Neural progenitor cell (in vitro differentiated cells): ENCODE data around the gene MFSD12. TPM values are rescaled to one million over a fixed set of nuclear protein-coding genes. Genes with fewer than 3 reads are reported as not detected.

ENCODE experiments used
- DNase-seq: peaks from one replicate; pipeline ENCODE4 v3.0.0-alpha.2; 2016; ENCODE audit warnings: low spot score
- H2AFZ ChIP-seq: fragments of 200-600 bp; sonication (generic); replicated peaks from 2 replicates; pipeline ENCODE4 v1.6.1; 2016; ENCODE audit warnings: antibody characterized with exemption
- H3F3A ChIP-seq: fragments of 200-600 bp; sonication (generic); 2 replicates; pipeline ENCODE4 v1.6.1; 2016; ENCODE audit warnings: antibody characterized with exemption, low read depth
- H3K27ac ChIP-seq: fragments of 200-600 bp; sonication (generic); 2 replicates; pipeline ENCODE4 v1.5.1; 2016; ENCODE audit warnings: mild to moderate bottlenecking
- H3K27me3 ChIP-seq: fragments of 200-600 bp; sonication (generic); 2 replicates; pipeline ENCODE4 v1.6.1; 2016; ENCODE audit warnings: mild to moderate bottlenecking, moderate library complexity
- H3K36me3 ChIP-seq: fragments of 200-600 bp; sonication (generic); 2 replicates; pipeline ENCODE4 v1.5.1; 2016
- H3K4me1 ChIP-seq: fragments of 200-600 bp; sonication (generic); 2 replicates; pipeline ENCODE4 v1.6.1; 2016; ENCODE audit warnings: mixed run types
- H3K4me2 ChIP-seq: fragments of 200-600 bp; sonication (generic); 2 replicates; pipeline ENCODE4 v1.6.1; 2016
- H3K4me3 ChIP-seq: fragments of 200-600 bp; sonication (generic); 2 replicates; pipeline ENCODE4 v1.5.1; 2016
- H3K79me2 ChIP-seq: fragments of 200-600 bp; sonication (generic); 2 replicates; pipeline ENCODE4 v1.6.1; 2016; ENCODE audit warnings: low read depth
- H3K9ac ChIP-seq: fragments of 200-600 bp; sonication (generic); 2 replicates; pipeline ENCODE4 v1.6.1; 2016
- H3K9me3 ChIP-seq: fragments of 200-600 bp; sonication (generic); 2 replicates; pipeline ENCODE4 v1.5.1; 2016; ENCODE audit warnings: low read depth
- H4K20me1 ChIP-seq: fragments of 200-600 bp; sonication (generic); 2 replicates; pipeline ENCODE4 v1.6.1; 2016; ENCODE audit warnings: low read depth
- H3K27ac Mint-ChIP-seq: 3 replicates; pipeline ENCODE4 v1.8.0; 2021; ENCODE audit warnings: mixed read lengths
- H3K27me3 Mint-ChIP-seq: 2 replicates; pipeline ENCODE4 v1.8.0; 2022; ENCODE audit warnings: low read depth, mild to moderate bottlenecking, inconsistent platforms, moderate library complexity, mixed read lengths; ENCODE audit not compliant: insufficient read depth
- H3K36me3 Mint-ChIP-seq: 3 replicates; pipeline ENCODE4 v1.8.0; 2021; ENCODE audit warnings: mixed read lengths
- H3K4me1 Mint-ChIP-seq: 3 replicates; pipeline ENCODE4 v1.8.0; 2021; ENCODE audit warnings: mixed read lengths
- H3K4me3 Mint-ChIP-seq: 3 replicates; pipeline ENCODE4 v1.8.0; 2021; ENCODE audit warnings: mild to moderate bottlenecking, moderate library complexity, mixed read lengths
- H3K9me3 Mint-ChIP-seq: 3 replicates; pipeline ENCODE4 v1.8.0; 2020; ENCODE audit warnings: mixed read lengths
- CTCF ChIP-seq: fragments of 200-600 bp; sonication (generic); IDR thresholded peaks from 2 replicates; pipeline ENCODE4 v1.5.1; 2017; ENCODE audit warnings: antibody characterized with exemption, mild to moderate bottlenecking
- EZH2 ChIP-seq: fragments of 200-600 bp; sonication (generic); IDR thresholded peaks from 2 replicates; pipeline ENCODE4 v1.6.1; 2017; ENCODE audit warnings: antibody characterized with exemption, mild to moderate bottlenecking, moderate library complexity
- EZH2phosphoT487 ChIP-seq: fragments of 200-600 bp; sonication (generic); IDR thresholded peaks from 2 replicates; pipeline ENCODE4 v1.6.1; 2017; ENCODE audit warnings: antibody characterized with exemption
- total RNA-seq: library from RNA; depleted of rRNA; stranded (reverse); fragments of >200 nt; gene quantifications from 2 replicates; pipeline ENCODE4 v1.2.3, GENCODE V29; 2015; ENCODE audit warnings: low replicate concordance

The MFSD12 gene
- total RNA-seq: 34.1 and 47.6 TPM in 2 replicates

GRCh38 chr19:3557461-3558248 is at the start of gene MFSD12:
Gene MFSD12 (minus strand): TSS chr19:3557586. CDS start chr19:3557403, 183 bp downstream.
- Histone ChIP-seq H2AFZ (peak within 1 kb of the TSS; percentile 84), H3K27ac (no peak within 1 kb of the TSS), H3K4me2 (peak within 1 kb of the TSS; percentile 86), H4K20me1 (peaks cover 27% of the 10 kb centered on the region), H3K36me3 (no peaks in the 10 kb centered on the region), H3K9me3 (no peaks in the 10 kb centered on the region), H3K79me2 (peaks cover 11% of the 10 kb centered on the region), H3K4me3 (peak within 1 kb of the TSS; percentile 70), H3K4me1 (no peaks in the 10 kb centered on the region), H3K27me3 (peaks cover 14% of the 10 kb centered on the region), H3K9ac (peak within 1 kb of the TSS; percentile 39), H3F3A (no peaks in the 10 kb centered on the region)
- TF ChIP-seq EZH2 (no peak), EZH2phosphoT487 (no peak), CTCF (no peak)
- Mint-ChIP-seq H3K27me3 (peaks cover 5% of the 10 kb centered on the region), H3K4me3 (peak within 1 kb of the TSS; percentile 98), H3K27ac (peak within 1 kb of the TSS; percentile 54), H3K36me3 (no peaks in the 10 kb centered on the region), H3K9me3 (peaks cover 2% of the 10 kb centered on the region), H3K4me1 (peaks cover 24% of the 10 kb centered on the region)
- DNase-seq: peak; percentile 98

GRCh38 chr19:3606690-3607289 is 49.4 kb upstream of the MFSD12 start, which contains the start of gene TBXA2R:
Gene TBXA2R (minus strand): TSS chr19:3606875. CDS start chr19:3600634, 6,241 bp downstream.
- TF ChIP-seq EZH2 (no peak), EZH2phosphoT487 (no peak), CTCF (no peak)
- no peak within 1 kb of the TSS for H3K9ac ChIP-seq
- Mint-ChIP-seq H3K27me3 (peaks cover 5% of the 10 kb centered on the region), H3K27ac (no peak within 1 kb of the TSS), H3K4me1 (peaks cover 11% of the 10 kb centered on the region), H3K4me3 (peak within 1 kb of the TSS; percentile 18), H3K36me3 (no peaks in the 10 kb centered on the region), H3K9me3 (no peaks in the 10 kb centered on the region)
- H4K20me1 ChIP-seq: no peaks in the 10 kb centered on the region
- no peaks in the 10 kb centered on the region for H3K79me2 ChIP-seq
- peak within 1 kb of the TSS; percentile 79 for H2AFZ ChIP-seq
- peak within 1 kb of the TSS; percentile 80 for H3K4me2 ChIP-seq
- H3K27ac ChIP-seq: no peak within 1 kb of the TSS
- H3K27me3 ChIP-seq: peaks cover 37% of the 10 kb centered on the region
- peaks cover 14% of the 10 kb centered on the region for H3F3A ChIP-seq
- H3K36me3 ChIP-seq: no peaks in the 10 kb centered on the region
- peak; percentile 64 for DNase-seq
- peaks cover 12% of the 10 kb centered on the region for H3K4me1 ChIP-seq
- no peaks in the 10 kb centered on the region for H3K9me3 ChIP-seq
- H3K4me3 ChIP-seq: peak within 1 kb of the TSS; percentile 40

GRCh38 chr19:3606174-3606689 is 48.8 kb upstream of the MFSD12 start:
- H3K4me1 ChIP-seq: peaks cover 12% of the 10 kb centered on the region
- TF ChIP-seq EZH2 (peak; percentile 52), EZH2phosphoT487 (no peak)
- H2AFZ ChIP-seq: peak overlapping the region; percentile 64
- H3K27me3 ChIP-seq: peaks cover 37% of the 10 kb centered on the region
- H3K27ac ChIP-seq: no peak overlapping the region
- Mint-ChIP-seq H3K4me3 (no peak overlapping the region), H3K27me3 (peaks cover 5% of the 10 kb centered on the region), H3K9me3 (no peaks in the 10 kb centered on the region), H3K27ac (no peak overlapping the region), H3K36me3 (no peaks in the 10 kb centered on the region), H3K4me1 (peaks cover 11% of the 10 kb centered on the region)
- peak overlapping the region; percentile 40 for H3K4me3 ChIP-seq
- no peaks in the 10 kb centered on the region for H3K9me3 ChIP-seq
- H3K4me2 ChIP-seq: peak overlapping the region; percentile 80
- no peaks in the 10 kb centered on the region for H3K36me3 ChIP-seq
- no peaks in the 10 kb centered on the region for H3K79me2 ChIP-seq
- H3F3A ChIP-seq: peaks cover 14% of the 10 kb centered on the region
- DNase-seq: peak; percentile 51
- H3K9ac ChIP-seq: no peak overlapping the region
- H4K20me1 ChIP-seq: no peaks in the 10 kb centered on the region
